ENCODE results near the gene UPK1A.

DNA sequence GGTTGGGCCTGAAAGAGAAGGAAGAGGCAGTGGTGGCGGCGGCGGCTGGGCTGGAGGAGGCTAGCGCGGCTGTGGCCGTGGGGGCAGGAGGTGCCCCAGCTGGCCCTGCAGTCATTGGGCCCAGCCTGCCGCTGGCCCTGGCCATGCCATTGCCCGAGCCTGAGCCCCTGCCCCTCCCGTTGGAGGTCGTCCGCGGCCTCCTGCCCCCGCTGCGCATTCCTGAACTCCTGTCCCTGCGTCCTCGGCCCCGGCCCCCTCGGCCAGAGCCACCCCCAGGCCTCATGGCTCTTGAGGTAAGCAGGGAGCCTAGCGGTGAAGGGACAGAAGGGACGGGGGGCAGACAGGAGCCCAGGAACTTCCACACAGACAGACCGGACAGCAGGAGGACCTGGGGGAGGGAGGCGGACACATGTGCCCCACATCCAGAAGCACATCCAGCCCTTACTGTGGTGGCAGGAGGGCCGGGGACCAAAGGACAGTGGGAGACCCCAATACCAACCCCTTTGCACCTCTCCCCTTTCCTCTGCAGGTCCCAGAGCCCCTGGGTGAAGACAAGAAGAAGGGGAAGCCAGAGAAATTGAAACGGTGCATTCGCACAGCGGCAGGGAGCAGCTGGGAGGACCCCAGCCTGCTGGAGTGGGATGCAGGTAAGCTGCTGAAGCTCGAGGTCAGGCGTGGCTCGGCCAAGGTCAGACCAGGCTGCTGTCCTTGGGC is 32.4 kb upstream of the UPK1A start:
- TF ChIP-seq, protein P1, sequence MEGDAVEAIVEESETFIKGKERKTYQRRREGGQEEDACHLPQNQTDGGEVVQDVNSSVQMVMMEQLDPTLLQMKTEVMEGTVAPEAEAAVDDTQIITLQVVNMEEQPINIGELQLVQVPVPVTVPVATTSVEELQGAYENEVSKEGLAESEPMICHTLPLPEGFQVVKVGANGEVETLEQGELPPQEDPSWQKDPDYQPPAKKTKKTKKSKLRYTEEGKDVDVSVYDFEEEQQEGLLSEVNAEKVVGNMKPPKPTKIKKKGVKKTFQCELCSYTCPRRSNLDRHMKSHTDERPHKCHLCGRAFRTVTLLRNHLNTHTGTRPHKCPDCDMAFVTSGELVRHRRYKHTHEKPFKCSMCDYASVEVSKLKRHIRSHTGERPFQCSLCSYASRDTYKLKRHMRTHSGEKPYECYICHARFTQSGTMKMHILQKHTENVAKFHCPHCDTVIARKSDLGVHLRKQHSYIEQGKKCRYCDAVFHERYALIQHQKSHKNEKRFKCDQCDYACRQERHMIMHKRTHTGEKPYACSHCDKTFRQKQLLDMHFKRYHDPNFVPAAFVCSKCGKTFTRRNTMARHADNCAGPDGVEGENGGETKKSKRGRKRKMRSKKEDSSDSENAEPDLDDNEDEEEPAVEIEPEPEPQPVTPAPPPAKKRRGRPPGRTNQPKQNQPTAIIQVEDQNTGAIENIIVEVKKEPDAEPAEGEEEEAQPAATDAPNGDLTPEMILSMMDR (IDR thresholded peaks at IDR 0.05) = no peak
- TF ChIP-seq POLR2A (IDR thresholded peaks at IDR 0.05) = no peak

All from right lobe of liver (tissue), 4 donors.